GM13976 (cell line): ENCODE measurements around the gene ELL.

Experiments
- DNase-seq: peaks from one replicate; pipeline ENCODE4 v3.0.0; 2012; ENCODE audit warnings: low spot score
- CTCF ChIP-seq: IDR thresholded peaks from 2 replicates; pipeline ENCODE4 v1.5.1; 2012; ENCODE audit warnings: borderline replicate concordance, mild to moderate bottlenecking; ENCODE audit not compliant: insufficient read depth; ENCODE audit errors: extremely low read depth, missing control alignments, control extremely low read depth
- in situ Hi-C: fragments of 300-500 bp; cut with MboI; formaldehyde crosslinking; loops from one replicate; pipeline ENCODE4 v1.12.0; 2022; ENCODE audit warnings: low sequenced_read_pairs, mixed read lengths, inconsistent platforms; ENCODE audit not compliant: unreplicated experiment

The ELL gene

GRCh38 chr19:18473003-18473705 lies 48.7 kb downstream of the ELL start:
- in situ Hi-C loops = no loop called here
- no peak for DNase-seq
- TF ChIP-seq CTCF = no peak

GRCh38 chr19:18470787-18471186 lies 51.1 kb downstream of the ELL start:
- in situ Hi-C loops = no loop called here
- TF ChIP-seq CTCF = no peak
- DNase-seq = no peak

DNA sequence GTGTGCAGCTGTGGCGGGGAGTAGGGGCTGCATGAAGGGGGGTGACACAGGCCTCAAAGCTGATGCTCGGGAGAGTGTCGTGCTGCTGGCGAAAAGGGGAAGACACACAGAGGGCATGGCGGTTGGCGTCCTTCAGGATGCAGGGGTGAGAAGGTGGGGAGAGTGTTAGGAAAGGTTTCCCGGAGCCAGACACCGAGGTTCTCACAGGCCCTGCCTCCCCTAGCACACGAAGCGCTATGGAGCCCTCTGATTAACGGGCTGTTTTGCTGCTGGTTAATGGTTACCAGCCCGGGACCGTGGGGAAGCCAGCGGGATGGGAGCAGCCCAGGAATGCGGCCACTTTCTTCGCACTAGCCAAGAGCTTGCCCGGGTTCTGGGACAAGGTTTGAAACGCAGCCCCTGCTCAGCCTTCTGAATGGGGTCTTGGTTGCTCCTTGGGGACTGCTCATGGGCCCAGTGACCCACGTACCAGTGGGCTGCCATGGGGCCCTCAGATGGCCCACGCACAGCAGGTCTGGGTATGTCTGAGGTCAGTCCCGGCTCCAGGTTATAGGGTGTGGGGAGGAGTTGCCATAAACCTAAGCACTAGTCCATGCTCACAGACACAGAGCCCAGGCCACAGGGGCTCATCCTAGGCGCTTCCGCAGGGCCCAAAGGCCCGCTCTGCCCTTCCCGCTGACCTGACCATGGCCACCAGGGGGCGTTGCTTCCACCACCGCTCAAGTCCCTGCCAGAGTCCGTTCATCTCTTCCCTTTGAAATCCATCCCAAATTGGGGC lies 52.6 kb downstream of the ELL start:
- peak; percentile 78 for DNase-seq
- in situ Hi-C loops = no loop called here
- peak; percentile 56 for TF ChIP-seq CTCF

GRCh38 chr19:18468517-18468916 lies 53.4 kb downstream of the ELL start:
- no peak for DNase-seq
- in situ Hi-C loops = no loop called here

GRCh38 chr19:18467978-18468377 lies 53.9 kb downstream of the ELL start:
- TF ChIP-seq CTCF = no peak
- DNase-seq = no peak
- in situ Hi-C loops = no loop called here

More at GRCh38 chr19:18468517-18468916, 53.4 kb downstream of the ELL start:
- TF ChIP-seq CTCF = no peak

DNA sequence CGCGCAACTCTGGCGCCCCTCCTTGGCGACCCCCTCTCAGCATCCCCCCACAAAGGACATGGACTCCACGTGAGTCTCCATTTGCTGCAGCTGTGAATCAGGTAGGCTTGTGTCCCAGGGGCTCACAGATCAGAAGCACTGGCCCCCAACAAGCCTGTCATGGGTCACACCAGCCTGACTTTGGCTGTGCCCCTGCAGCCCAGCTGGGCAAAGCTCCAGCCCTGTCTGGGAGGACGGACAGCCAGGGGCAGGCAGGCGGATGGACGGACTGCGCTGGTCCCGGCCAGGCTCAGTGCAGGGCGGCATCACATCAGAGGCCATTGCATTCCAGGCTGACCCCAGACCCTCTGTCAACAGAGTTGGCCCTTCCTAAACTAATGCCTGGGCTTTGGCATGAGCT lies 55.5 kb downstream of the ELL start:
- no peak for DNase-seq
- in situ Hi-C loops = no loop called here
- no peak for TF ChIP-seq CTCF
